Fibroblast of lung (primary cell): ENCODE data around the gene TTLL9.

Source experiments
- CTCF ChIP-seq, 2 donors: IDR thresholded peaks in 1 of 2; conservative IDR thresholded peaks in 1 of 2; 1 replicate in 1 of 2; 2 replicates in 1 of 2; pipeline ENCODE4 v1.5.1; 2011 to 2012; ENCODE audit warnings: low read length in 2 of 2, control low read depth in 1 of 2, inconsistent platforms in 1 of 2, low read depth in 1 of 2, mild to moderate bottlenecking in 1 of 2
- EZH2 ChIP-seq: IDR thresholded peaks from 2 replicates; pipeline ENCODE4 v1.5.1; 2012; ENCODE audit warnings: low read length, control low read depth, mild to moderate bottlenecking; ENCODE audit errors: missing control alignments

- no peak for TF ChIP-seq CTCF (conservative IDR thresholded peaks at IDR 0.05 in 1 of 2, IDR thresholded peaks at IDR 0.05 in 1 of 2; ENCODE audit: low read depth in 1 of 2, low read length in 2 of 2)
- no peak for TF ChIP-seq EZH2
These were observed 97.4 kb downstream of the TTLL9 start, which contains the start of gene XKR7 for GRCh38 chr20:31967830-31968249.
